ENCODE results near the gene BGN.

Gene BGN

DNA sequence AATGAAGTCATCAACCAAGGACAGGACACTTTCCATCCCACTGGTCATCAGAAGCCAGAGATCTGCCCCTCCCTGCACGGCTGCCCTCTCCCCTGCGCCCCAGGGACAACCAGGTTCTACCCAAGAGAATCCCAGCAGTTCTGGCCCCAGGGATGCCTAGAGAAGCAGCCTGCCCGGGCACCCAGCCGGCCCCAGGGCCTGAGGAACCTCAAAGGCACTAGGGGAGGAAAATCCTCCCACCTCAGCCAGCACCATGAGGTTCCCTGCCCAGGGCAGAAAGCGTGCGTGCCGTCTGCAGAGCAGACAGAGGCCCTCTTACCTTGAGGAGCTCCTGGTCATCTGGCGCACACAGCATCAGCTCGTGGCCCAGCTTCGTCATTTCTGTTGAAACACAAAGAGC, 32.5 kb upstream of the BGN start:
- H2BK15ac ChIP-seq (ENCODE audit: low read depth, poor library complexity, severe bottlenecking), result no peak overlapping the region
- peaks cover 14% of the 10 kb centered on the region for H3K4me1 ChIP-seq (ENCODE audit: control insufficient read depth, insufficient read depth, low read depth, low read length)
- H3K9ac ChIP-seq (ENCODE audit: low read length), result no peak overlapping the region
- peaks cover 6% of the 10 kb centered on the region for H3K79me1 ChIP-seq (replicated peaks; ENCODE audit: low read length, poor library complexity, severe bottlenecking)
- peaks cover 0 to 15% of the 10 kb centered on the region in 2 experiments for H3K27me3 ChIP-seq (ENCODE audit: control insufficient read depth in 1 of 2, insufficient read depth in 1 of 2, low read length in 2 of 2)
- H2AK5ac ChIP-seq (ENCODE audit: low read length, severe bottlenecking), result no peak overlapping the region
- no peak overlapping the region for H3K27ac ChIP-seq (ENCODE audit: low read length, poor library complexity, severe bottlenecking)
- H4K91ac ChIP-seq (ENCODE audit: low read length), result no peak overlapping the region
- no peak overlapping the region for H2BK12ac ChIP-seq (ENCODE audit: low read length in 2 of 2)
- no peak for DNase-seq
- H3K4me3 ChIP-seq (ENCODE audit: insufficient read depth in 1 of 2, low read depth in 1 of 2, low read length in 2 of 2), result no peak overlapping the region
- no peak overlapping the region for H2AFZ ChIP-seq (ENCODE audit: low read depth, low read length)
- H4K8ac ChIP-seq (ENCODE audit: low read length), result no peak overlapping the region
- no peak overlapping the region for H3K4me2 ChIP-seq (ENCODE audit: low read length, poor library complexity, severe bottlenecking)
- no peaks in the 10 kb centered on the region for H3K9me3 ChIP-seq (ENCODE audit: control insufficient read depth, low read length)
- H3K36me3 ChIP-seq (ENCODE audit: control insufficient read depth in 1 of 2, insufficient read depth in 2 of 2, low read depth in 1 of 2, low read length in 2 of 2), result peaks cover 4 to 38% of the 10 kb centered on the region in 2 experiments
- H3K14ac ChIP-seq (ENCODE audit: low read length in 2 of 2), result no peak overlapping the region
- no peak overlapping the region for H3K18ac ChIP-seq (ENCODE audit: low read depth in 1 of 2, low read length in 2 of 2)
- WGBS, result 96% methylated on average over 10 of the region's 10 CpGs
- H3K23ac ChIP-seq (ENCODE audit: low read length in 2 of 2), result no peak overlapping the region
- no peak overlapping the region for H2BK5ac ChIP-seq (ENCODE audit: low read depth, low read length, poor library complexity, severe bottlenecking)
- no peak overlapping the region for H2BK120ac ChIP-seq (ENCODE audit: low read depth, low read length)
- no peak overlapping the region for H3K4ac ChIP-seq (ENCODE audit: low read depth in 1 of 2, low read length in 2 of 2)

DNA sequence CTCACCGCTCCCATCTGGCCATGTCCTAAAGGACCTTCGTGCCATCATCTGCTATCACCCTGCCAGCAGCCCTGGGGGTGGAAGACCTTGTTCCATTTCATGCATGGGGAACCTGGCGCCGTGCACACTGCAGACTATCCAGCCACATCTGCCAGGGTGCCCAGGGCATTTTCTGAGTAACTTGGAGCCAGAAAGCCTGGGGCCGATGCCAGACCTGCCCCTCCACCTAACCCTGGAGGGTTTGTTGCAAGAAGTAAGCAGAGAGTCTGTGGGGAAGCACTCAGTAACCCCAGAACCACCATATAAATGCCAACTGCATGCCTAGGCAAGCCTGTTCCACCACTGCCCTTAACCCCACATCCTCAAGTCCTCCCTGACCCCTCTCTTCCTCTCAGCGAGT, 31.7 kb upstream of the BGN start:
- Histone ChIP-seq H3K4ac (ENCODE audit: low read depth in 1 of 2, low read length in 2 of 2) (no peak overlapping the region), H3K79me1 (replicated peaks; ENCODE audit: low read length, poor library complexity, severe bottlenecking) (peaks cover 7% of the 10 kb centered on the region), H3K4me1 (ENCODE audit: control insufficient read depth, insufficient read depth, low read depth, low read length) (peaks cover 14% of the 10 kb centered on the region), H3K27ac (ENCODE audit: low read length, poor library complexity, severe bottlenecking) (no peak overlapping the region), H2BK5ac (ENCODE audit: low read depth, low read length, poor library complexity, severe bottlenecking) (no peak overlapping the region), H3K4me3 (ENCODE audit: insufficient read depth in 1 of 2, low read depth in 1 of 2, low read length in 2 of 2) (no peak overlapping the region), H3K18ac (ENCODE audit: low read depth in 1 of 2, low read length in 2 of 2) (no peak overlapping the region), H2BK12ac (ENCODE audit: low read length in 2 of 2) (no peak overlapping the region), H2BK15ac (ENCODE audit: low read depth, poor library complexity, severe bottlenecking) (no peak overlapping the region), H3K4me2 (ENCODE audit: low read length, poor library complexity, severe bottlenecking) (no peak overlapping the region), H2BK120ac (ENCODE audit: low read depth, low read length) (no peak overlapping the region), H4K91ac (ENCODE audit: low read length) (no peak overlapping the region), H3K9ac (ENCODE audit: low read length) (no peak overlapping the region), H2AK5ac (ENCODE audit: low read length, severe bottlenecking) (no peak overlapping the region), H3K27me3 (ENCODE audit: control insufficient read depth in 1 of 2, insufficient read depth in 1 of 2, low read length in 2 of 2) (peaks cover 0 to 13% of the 10 kb centered on the region in 2 experiments), H2AFZ (ENCODE audit: low read depth, low read length) (no peak overlapping the region), H3K23ac (ENCODE audit: low read length in 2 of 2) (no peak overlapping the region), H3K36me3 (ENCODE audit: control insufficient read depth in 1 of 2, insufficient read depth in 2 of 2, low read depth in 1 of 2, low read length in 2 of 2) (peaks cover 4 to 41% of the 10 kb centered on the region in 2 experiments), H4K8ac (ENCODE audit: low read length) (no peak overlapping the region), H3K14ac (ENCODE audit: low read length in 2 of 2) (no peak overlapping the region), H3K9me3 (ENCODE audit: control insufficient read depth, low read length) (no peaks in the 10 kb centered on the region)
- DNase-seq, result no peak
- 99% methylated on average over 4 of the region's 6 CpGs for WGBS

DNA sequence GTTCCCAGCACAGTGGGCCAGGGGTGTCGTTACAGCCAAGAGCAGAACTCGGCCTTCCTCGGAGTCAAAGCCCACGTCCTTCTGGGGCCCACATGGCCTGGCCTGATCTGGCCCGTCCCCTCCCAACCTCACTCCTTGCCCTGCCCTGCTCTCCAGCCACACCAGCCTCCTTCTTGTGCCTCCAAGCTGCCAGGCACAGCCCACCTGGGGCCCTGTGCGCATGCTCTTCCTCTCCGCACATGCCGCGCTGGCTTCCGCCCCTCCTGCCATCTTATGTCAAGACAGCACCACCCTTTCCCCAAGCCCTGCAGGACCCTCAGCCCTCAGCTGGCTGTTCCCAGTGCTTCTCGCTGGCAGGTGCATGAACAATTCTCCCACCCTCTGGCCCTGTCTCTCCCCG, 31.2 kb upstream of the BGN start:
- Histone ChIP-seq H3K27ac (ENCODE audit: low read length, poor library complexity, severe bottlenecking) (no peak overlapping the region), H3K4ac (ENCODE audit: low read depth in 1 of 2, low read length in 2 of 2) (no peak overlapping the region), H2BK15ac (ENCODE audit: low read depth, poor library complexity, severe bottlenecking) (no peak overlapping the region), H4K91ac (ENCODE audit: low read length) (no peak overlapping the region), H2BK12ac (ENCODE audit: low read length in 2 of 2) (no peak overlapping the region), H3K4me3 (ENCODE audit: insufficient read depth in 1 of 2, low read depth in 1 of 2, low read length in 2 of 2) (no peak overlapping the region), H3K14ac (ENCODE audit: low read length in 2 of 2) (no peak overlapping the region), H2AK5ac (ENCODE audit: low read length, severe bottlenecking) (no peak overlapping the region), H2BK5ac (ENCODE audit: low read depth, low read length, poor library complexity, severe bottlenecking) (no peak overlapping the region), H3K4me2 (ENCODE audit: low read length, poor library complexity, severe bottlenecking) (no peak overlapping the region), H3K4me1 (ENCODE audit: control insufficient read depth, insufficient read depth, low read depth, low read length) (peaks cover 19% of the 10 kb centered on the region), H3K9me3 (ENCODE audit: control insufficient read depth, low read length) (no peaks in the 10 kb centered on the region), H3K18ac (ENCODE audit: low read depth in 1 of 2, low read length in 2 of 2) (no peak overlapping the region), H3K79me1 (replicated peaks; ENCODE audit: low read length, poor library complexity, severe bottlenecking) (peaks cover 11% of the 10 kb centered on the region), H2BK120ac (ENCODE audit: low read depth, low read length) (no peak overlapping the region), H3K36me3 (ENCODE audit: control insufficient read depth in 1 of 2, insufficient read depth in 2 of 2, low read depth in 1 of 2, low read length in 2 of 2) (peaks cover 4 to 43% of the 10 kb centered on the region in 2 experiments), H3K23ac (ENCODE audit: low read length in 2 of 2) (no peak overlapping the region), H4K8ac (ENCODE audit: low read length) (no peak overlapping the region), H3K9ac (ENCODE audit: low read length) (no peak overlapping the region), H3K27me3 (ENCODE audit: control insufficient read depth in 1 of 2, insufficient read depth in 1 of 2, low read length in 2 of 2) (peaks cover 0 to 11% of the 10 kb centered on the region in 2 experiments), H2AFZ (ENCODE audit: low read depth, low read length) (no peak overlapping the region)
- 81% methylated on average over 12 of the region's 12 CpGs for WGBS
- DNase-seq, result no peak

DNA sequence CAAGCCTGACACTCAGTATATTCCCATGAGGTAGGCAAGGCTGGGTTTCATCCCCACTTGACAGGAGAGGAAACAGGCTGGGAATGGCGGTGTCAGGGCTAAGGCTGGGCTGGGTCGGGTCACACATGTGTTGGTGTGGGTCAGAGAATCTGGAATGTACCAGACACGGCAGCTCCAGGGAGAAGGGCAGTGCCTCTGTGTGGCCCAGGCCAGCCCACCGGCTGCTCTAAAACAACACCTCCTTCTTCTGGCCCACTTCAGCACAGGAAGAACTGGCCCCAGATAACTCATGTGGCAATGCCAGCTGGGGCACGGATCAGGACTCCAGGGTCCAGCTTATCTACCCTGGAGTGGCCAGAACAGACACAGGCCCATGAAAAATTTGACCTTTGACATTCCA, 30.7 kb upstream of the BGN start:
- Histone ChIP-seq H3K79me1 (replicated peaks; ENCODE audit: low read length, poor library complexity, severe bottlenecking) (peaks cover 13% of the 10 kb centered on the region), H3K4me2 (ENCODE audit: low read length, poor library complexity, severe bottlenecking) (no peak overlapping the region), H3K36me3 (ENCODE audit: control insufficient read depth in 1 of 2, insufficient read depth in 2 of 2, low read depth in 1 of 2, low read length in 2 of 2) (peaks cover 4 to 46% of the 10 kb centered on the region in 2 experiments), H3K27ac (ENCODE audit: low read length, poor library complexity, severe bottlenecking) (no peak overlapping the region), H3K4ac (ENCODE audit: low read depth in 1 of 2, low read length in 2 of 2) (no peak overlapping the region), H2BK5ac (ENCODE audit: low read depth, low read length, poor library complexity, severe bottlenecking) (no peak overlapping the region), H3K9ac (ENCODE audit: low read length) (no peak overlapping the region), H3K14ac (ENCODE audit: low read length in 2 of 2) (no peak overlapping the region), H4K8ac (ENCODE audit: low read length) (no peak overlapping the region), H3K4me1 (ENCODE audit: control insufficient read depth, insufficient read depth, low read depth, low read length) (peaks cover 23% of the 10 kb centered on the region), H2AFZ (ENCODE audit: low read depth, low read length) (no peak overlapping the region), H3K18ac (ENCODE audit: low read depth in 1 of 2, low read length in 2 of 2) (no peak overlapping the region), H3K9me3 (ENCODE audit: control insufficient read depth, low read length) (no peaks in the 10 kb centered on the region), H2BK12ac (ENCODE audit: low read length in 2 of 2) (no peak overlapping the region), H2AK5ac (ENCODE audit: low read length, severe bottlenecking) (no peak overlapping the region), H3K23ac (ENCODE audit: low read length in 2 of 2) (no peak overlapping the region), H2BK120ac (ENCODE audit: low read depth, low read length) (no peak overlapping the region), H3K4me3 (ENCODE audit: insufficient read depth in 1 of 2, low read depth in 1 of 2, low read length in 2 of 2) (no peak overlapping the region), H3K27me3 (ENCODE audit: control insufficient read depth in 1 of 2, insufficient read depth in 1 of 2, low read length in 2 of 2) (peaks cover 0 to 17% of the 10 kb centered on the region in 2 experiments), H2BK15ac (ENCODE audit: low read depth, poor library complexity, severe bottlenecking) (no peak overlapping the region), H4K91ac (ENCODE audit: low read length) (no peak overlapping the region)
- 64% methylated on average over 4 of the region's 5 CpGs for WGBS
- no peak for DNase-seq
